ENCODE data around the gene CXorf58.

The CXorf58 gene

DNA sequence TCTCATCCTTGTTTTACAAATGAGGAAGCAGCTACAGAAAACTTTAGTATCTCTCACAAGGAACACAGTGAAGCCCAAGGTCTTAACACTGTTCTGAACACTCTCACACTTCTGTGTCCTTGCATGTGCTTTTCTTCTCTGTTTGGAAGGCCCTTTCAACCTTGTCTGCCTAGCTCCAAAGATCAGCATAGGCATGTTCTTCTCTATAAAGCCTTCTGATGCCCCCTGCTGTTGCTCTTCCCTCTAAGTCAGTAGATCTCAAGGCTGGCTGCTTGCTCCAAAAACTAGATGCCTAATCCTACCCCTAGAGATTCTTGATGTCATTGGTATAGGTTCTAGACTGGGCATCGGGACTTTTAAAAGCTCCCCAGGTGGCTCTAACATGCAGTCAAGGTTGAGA, 6.0 kb upstream of the CXorf58 start:
- peak; percentile 32 for DNase-seq

DNA sequence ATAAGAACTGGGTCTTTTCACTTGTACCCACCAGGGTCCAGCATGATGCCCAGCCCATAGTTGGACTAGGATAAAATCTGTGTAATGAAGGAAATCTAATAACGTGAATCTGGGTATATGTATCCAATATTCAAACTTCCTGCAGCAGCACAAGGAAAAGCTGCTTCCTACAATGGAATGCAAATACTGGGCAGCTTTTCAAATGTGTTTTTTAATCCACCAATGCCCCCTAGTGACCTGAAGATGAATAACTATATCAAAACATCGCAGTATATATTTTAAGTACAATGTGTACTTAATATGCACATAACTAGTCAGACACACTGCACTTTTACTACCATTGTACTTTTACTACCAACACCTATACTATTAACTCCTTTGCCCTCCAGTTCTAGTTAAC, 5.4 kb upstream of the CXorf58 start:
- DNase-seq = peak; percentile 16

DNA sequence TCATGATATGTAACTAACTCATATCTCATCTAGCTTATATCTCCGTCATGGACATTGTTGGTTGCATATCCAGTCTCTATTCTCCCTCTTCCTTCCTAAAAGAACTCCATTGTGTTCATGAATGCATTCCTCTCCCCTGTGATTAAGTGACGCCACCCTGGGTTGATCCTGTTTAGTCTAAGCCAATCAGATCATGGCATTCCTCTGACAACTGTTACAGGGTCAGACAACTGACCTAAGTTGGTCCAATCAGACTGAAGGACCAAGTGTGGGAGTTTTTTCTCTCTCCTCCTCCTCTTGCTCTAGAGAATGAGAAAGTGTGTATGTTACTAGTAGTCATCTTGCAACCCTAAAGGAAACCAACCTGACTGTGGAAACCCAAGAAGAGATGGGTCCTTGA, 3.7 kb upstream of the CXorf58 start:
- no peak for DNase-seq

GRCh38 chrX:23907111-23907497, 702 bp upstream of the CXorf58 start:
- DNase-seq = no peak

GRCh38 chrX:23908219-23909004, 606 bp downstream of the CXorf58 start:
- DNase-seq = no peak

DNA sequence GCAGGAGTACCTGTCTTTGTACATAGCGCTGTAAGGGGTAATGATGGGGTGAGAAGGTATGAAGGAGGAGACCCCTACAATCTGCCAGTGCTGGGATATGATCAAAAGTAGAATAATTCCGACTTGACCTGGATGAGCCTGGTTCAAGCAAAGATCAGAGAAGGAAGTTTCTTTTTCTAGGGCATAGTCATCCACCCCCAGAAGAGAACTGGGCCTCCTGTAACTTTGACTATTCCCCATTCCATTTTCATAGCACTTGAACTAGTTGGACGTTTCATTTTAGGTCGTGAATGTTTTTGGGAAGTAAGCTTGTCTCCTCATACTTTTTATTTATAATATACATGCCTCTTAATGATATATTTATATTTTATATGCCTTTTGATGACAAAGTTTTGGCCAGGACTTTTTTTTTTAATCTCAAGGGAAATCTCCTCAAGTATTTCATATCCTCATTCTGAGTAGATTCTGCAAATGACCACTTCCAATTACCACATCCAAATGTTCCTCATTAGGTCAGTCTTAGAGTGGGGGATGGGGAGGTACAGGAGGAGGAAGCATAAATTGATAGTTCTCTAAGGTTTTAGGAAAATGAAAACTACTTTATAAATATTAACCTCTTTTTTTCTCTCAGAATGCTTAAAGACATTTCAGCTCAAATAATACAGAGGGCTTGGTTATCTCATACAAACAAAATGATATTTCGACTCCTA, 3.5 kb downstream of the CXorf58 start:
- DNase-seq = no peak

- no peak for DNase-seq
These were observed 11.3 kb downstream of the CXorf58 start for GRCh38 chrX:23919148-23919547.

- DNase-seq = no peak
These were observed 12.0 kb downstream of the CXorf58 start for GRCh38 chrX:23919706-23920320.

DNA sequence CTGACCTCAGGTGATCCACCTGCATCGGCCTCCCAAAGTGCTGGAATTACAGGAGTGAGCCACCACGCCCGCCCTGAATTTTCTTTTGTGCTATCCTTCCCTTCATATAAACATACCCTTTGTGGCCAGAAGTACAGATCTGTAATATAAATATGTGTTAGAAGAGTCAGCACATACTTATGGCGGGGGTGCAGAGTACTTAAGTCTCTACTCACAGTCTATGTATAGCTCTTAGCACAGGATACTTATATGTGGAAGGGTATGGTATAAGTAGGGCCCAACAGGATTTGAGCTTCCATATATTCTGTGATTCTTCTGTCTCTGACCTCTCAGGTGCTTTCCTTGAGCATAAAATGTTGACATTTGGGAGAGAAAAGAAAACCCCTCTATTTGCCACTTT, 18.2 kb downstream of the CXorf58 start:
- DNase-seq = no peak

DNA sequence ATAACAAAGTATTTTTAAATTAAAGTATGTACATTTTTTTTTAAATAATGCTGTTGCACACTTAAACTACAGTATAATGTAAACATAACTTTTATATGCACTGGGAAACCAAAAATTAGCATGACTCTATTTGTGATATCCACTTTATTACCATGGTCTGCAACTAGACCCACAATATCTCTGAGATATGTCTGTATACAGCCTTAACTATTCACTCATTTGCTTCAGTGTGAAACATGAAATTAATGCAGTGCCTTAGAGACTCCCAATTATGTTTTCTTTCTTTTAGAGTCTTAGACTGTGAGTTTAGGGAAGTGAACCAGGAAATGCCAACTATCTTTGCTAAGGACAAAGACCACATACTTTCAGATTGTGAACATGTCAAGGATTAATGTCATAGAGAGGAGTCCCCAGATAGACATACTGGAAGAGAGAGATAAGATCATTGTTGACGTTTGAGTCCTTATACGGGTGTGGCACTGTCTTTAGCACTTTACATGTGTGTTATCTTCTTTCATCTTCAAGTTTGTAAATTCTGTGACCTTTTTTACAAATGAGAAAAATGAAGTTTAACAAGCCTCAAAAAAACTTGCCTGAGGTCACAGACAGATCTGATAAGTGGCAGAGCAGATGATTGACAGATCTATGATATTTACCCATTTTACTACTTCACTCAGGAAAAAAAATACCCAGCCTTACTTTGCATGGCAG, 23.2 kb downstream of the CXorf58 start:
- no peak for DNase-seq

- DNase-seq = no peak
These were observed 24.2 kb downstream of the CXorf58 start for GRCh38 chrX:23932046-23932445.

DNA sequence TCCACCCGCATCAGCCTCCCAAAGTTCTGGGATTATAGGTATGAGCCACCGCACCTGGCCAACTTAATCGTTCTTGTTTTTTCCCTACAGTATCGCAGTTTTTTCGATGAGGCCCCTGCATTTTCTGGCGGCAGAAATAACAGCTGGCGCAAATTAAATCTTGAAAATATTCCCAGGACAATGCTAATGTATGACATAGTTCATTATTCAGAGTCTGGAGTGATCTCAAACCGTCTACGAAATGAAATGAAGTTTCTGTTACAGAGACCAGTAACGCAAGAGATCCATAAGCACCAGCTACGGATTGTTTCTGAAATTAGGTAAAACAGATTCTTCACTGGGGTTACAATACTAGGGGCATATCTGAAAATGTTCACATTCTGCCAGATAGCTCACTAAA, 27.3 kb downstream of the CXorf58 start:
- no peak for DNase-seq

GRCh38 chrX:23936180-23936579, 28.4 kb downstream of the CXorf58 start:
- no peak for DNase-seq

- no peak for DNase-seq
These were observed 29.3 kb downstream of the CXorf58 start for GRCh38 chrX:23937100-23937499.

DNA sequence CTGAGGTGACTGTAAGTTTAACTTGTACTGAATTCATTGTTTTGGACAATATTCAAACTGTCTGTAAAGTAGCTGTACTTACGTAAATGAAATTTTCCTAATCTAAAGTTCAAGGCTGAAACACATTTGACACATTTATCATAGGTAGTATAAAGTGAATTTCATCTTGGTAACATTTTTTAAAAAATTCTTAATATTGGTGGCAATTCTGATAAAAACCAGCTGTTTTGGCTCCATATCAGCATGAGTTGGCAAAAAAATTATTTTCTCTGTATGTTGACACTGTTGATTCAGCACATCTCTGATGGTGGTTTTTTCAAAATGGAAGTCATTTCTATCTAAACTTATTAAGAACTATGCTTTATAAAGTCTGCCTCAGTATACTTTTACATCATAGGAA, 30.9 kb downstream of the CXorf58 start:
- no peak for DNase-seq

GRCh38 chrX:23939203-23939602, 31.4 kb downstream of the CXorf58 start:
- no peak for DNase-seq

DNA sequence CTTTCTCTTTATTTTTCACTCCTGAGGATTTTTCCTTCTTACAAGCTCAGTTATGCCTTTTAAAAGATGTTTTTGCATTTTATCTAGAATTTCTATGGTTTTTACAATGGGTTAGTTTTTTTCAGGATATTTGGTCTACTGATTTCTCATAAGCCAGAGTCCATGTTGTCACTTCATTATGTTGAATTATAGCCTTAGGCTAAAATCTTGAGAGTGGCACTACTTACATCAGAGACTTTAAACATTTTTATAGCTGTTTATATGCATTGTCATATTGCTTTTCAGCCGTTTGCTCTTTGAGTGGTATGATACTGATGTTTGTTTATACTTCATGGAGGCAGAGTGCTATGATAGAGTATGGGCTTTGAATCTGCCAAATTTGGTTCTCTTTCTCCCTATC, 36.4 kb downstream of the CXorf58 start:
- no peak for DNase-seq

GRCh38 chrX:23945206-23945605, 37.4 kb downstream of the CXorf58 start:
- DNase-seq = no peak

GRCh38 chrX:23952391-23952790, 44.6 kb downstream of the CXorf58 start:
- DNase-seq = no peak

GRCh38 chrX:23952984-23953907, 45.4 kb downstream of the CXorf58 start:
- no peak for DNase-seq

- DNase-seq = no peak
These were observed 46.1 kb downstream of the CXorf58 start for GRCh38 chrX:23953908-23954269.

- no peak for DNase-seq
These were observed 46.6 kb downstream of the CXorf58 start for GRCh38 chrX:23954396-23954795.

All from amniotic stem cell (primary cell).